Endodermal cell (in vitro differentiated cells): ENCODE data around the gene RAX. TPM values are rescaled to one million over a fixed set of nuclear protein-coding genes. Genes with fewer than 3 reads are reported as not detected.

ENCODE experiments used
- DNase-seq: peaks from one replicate; pipeline ENCODE4 v3.0.0-alpha.2; 2017
- H3K27ac ChIP-seq: 2 replicates; pipeline ENCODE4 v1.5.1; 2013; ENCODE audit warnings: mild to moderate bottlenecking, low read depth, low read length, moderate library complexity
- H3K27me3 ChIP-seq: 2 replicates; pipeline ENCODE4 v1.6.1; 2013; ENCODE audit warnings: mild to moderate bottlenecking, low read length, moderate library complexity; ENCODE audit not compliant: insufficient read depth, control insufficient read depth, poor library complexity, severe bottlenecking
- H3K36me3 ChIP-seq: 2 replicates; pipeline ENCODE4 v1.7.0; 2013; ENCODE audit warnings: mild to moderate bottlenecking, low read length, moderate library complexity; ENCODE audit not compliant: control insufficient read depth, insufficient read depth
- H3K4me1 ChIP-seq: one replicate; pipeline ENCODE4 v1.7.0; 2013; ENCODE audit warnings: low read length; ENCODE audit not compliant: control insufficient read depth, insufficient read depth
- H3K4me3 ChIP-seq: 2 replicates; pipeline ENCODE4 v1.5.1; 2013; ENCODE audit warnings: mild to moderate bottlenecking, low read length, moderate library complexity
- H3K9ac ChIP-seq: 2 replicates; pipeline ENCODE4 v1.6.1; 2013; ENCODE audit warnings: mild to moderate bottlenecking, low read length, moderate library complexity; ENCODE audit not compliant: poor library complexity, severe bottlenecking; ENCODE audit errors: extremely low read depth
- H3K9me3 ChIP-seq: 2 replicates; pipeline ENCODE4 v1.6.1; 2013; ENCODE audit warnings: mild to moderate bottlenecking, low read length, moderate library complexity; ENCODE audit not compliant: control insufficient read depth
- H3K27ac Mint-ChIP-seq: 2 replicates; pipeline ENCODE4 v1.8.0; 2020; ENCODE audit warnings: mixed read lengths
- H3K27me3 Mint-ChIP-seq: 2 replicates; pipeline ENCODE4 v1.8.0; 2021; ENCODE audit warnings: mild to moderate bottlenecking, mixed read lengths; ENCODE audit not compliant: insufficient read depth
- H3K36me3 Mint-ChIP-seq: 2 replicates; pipeline ENCODE4 v1.8.0; 2020; ENCODE audit warnings: low read depth, mixed read lengths
- H3K4me1 Mint-ChIP-seq: 2 replicates; pipeline ENCODE4 v1.8.0; 2020; ENCODE audit warnings: mixed read lengths
- H3K4me3 Mint-ChIP-seq: 2 replicates; pipeline ENCODE4 v1.8.0; 2020; ENCODE audit warnings: mild to moderate bottlenecking, moderate library complexity, mixed read lengths
- H3K9me3 Mint-ChIP-seq: 2 replicates; pipeline ENCODE4 v1.8.0; 2020; ENCODE audit warnings: mild to moderate bottlenecking, mixed read lengths
- CTCF ChIP-seq: fragments of 200-600 bp; sonication (generic); conservative IDR thresholded peaks from 2 replicates; pipeline ENCODE4 v1.5.0; 2021; ENCODE audit warnings: antibody characterized with exemption, mild to moderate bottlenecking
- WGBS, 2 experiments: methylation state at CpG; one replicate each; pipeline versions ENCODE4 v1.1.5 to v1.1.7; 2013; ENCODE audit warnings: missing lambda C conversion rate in 2 of 2, mixed read lengths in 1 of 2; ENCODE audit not compliant: insufficient coverage in 1 of 2, insufficient read length in 1 of 2; 5-methylcytosine and 5-hydroxymethylcytosine counted together
- total RNA-seq, 2 donors: library from RNA; stranded (reverse); fragmentation: NEBNext Ultra II Directional in 1 of 2; extraction: Animal tissue kit (Norgen Biotek cat#: 25700) in 1 of 2; gene quantifications; 2 replicates in 1 of 2; 3 replicates in 1 of 2; pipeline ENCODE4 v1.2.1, GENCODE V29; 2021

Gene RAX
- total RNA-seq, 2 donors from 2014 or later = 0.18 TPM; not detected in 1

GRCh38 chr18:59266886-59267502 lies 6.3 kb downstream of the RAX start:
- TF ChIP-seq CTCF = no peak
- H3K27me3 Mint-ChIP-seq = peaks cover 98% of the 10 kb centered on the region
- 12% methylated on average over 8 to 9 of the region's 10 CpGs for WGBS, 2 experiments
- no peaks in the 10 kb centered on the region for H3K36me3 Mint-ChIP-seq
- no peak overlapping the region for H3K27ac Mint-ChIP-seq
- H3K9me3 Mint-ChIP-seq = peaks cover 3% of the 10 kb centered on the region
- Histone ChIP-seq H3K36me3 (no peaks in the 10 kb centered on the region), H3K9ac (no peak overlapping the region), H3K4me3 (no peak overlapping the region), H3K9me3 (peaks cover 14% of the 10 kb centered on the region), H3K27ac (no peak overlapping the region), H3K4me1 (no peaks in the 10 kb centered on the region), H3K27me3 (peaks cover 96% of the 10 kb centered on the region)
- DNase-seq = no peak
- H3K4me1 Mint-ChIP-seq = peaks cover 18% of the 10 kb centered on the region
- H3K4me3 Mint-ChIP-seq = peak overlapping the region; percentile 62

GRCh38 chr18:59266459-59266858 lies 6.8 kb downstream of the RAX start:
- Mint-ChIP-seq H3K4me3 (no peak overlapping the region), H3K4me1 (peaks cover 18% of the 10 kb centered on the region), H3K27ac (no peak overlapping the region), H3K27me3 (peaks cover 98% of the 10 kb centered on the region), H3K9me3 (peaks cover 6% of the 10 kb centered on the region), H3K36me3 (no peaks in the 10 kb centered on the region)
- no peak for DNase-seq
- peak; percentile 24 for TF ChIP-seq CTCF
- H3K4me3 ChIP-seq = no peak overlapping the region
- H3K4me1 ChIP-seq = no peaks in the 10 kb centered on the region
- no peak overlapping the region for H3K9ac ChIP-seq
- H3K27ac ChIP-seq = no peak overlapping the region
- peaks cover 91% of the 10 kb centered on the region for H3K27me3 ChIP-seq
- WGBS, 2 experiments = 56% methylated on average over 1 of the region's 1 CpG; no CpG with 5 or more reads in 1 of the 2 experiments
- H3K36me3 ChIP-seq = no peaks in the 10 kb centered on the region
- peaks cover 14% of the 10 kb centered on the region for H3K9me3 ChIP-seq

GRCh38 chr18:59265974-59266369 lies 7.3 kb downstream of the RAX start:
- Histone ChIP-seq H3K4me1 (no peaks in the 10 kb centered on the region), H3K9ac (no peak overlapping the region), H3K27ac (no peak overlapping the region), H3K4me3 (no peak overlapping the region), H3K36me3 (no peaks in the 10 kb centered on the region), H3K9me3 (peaks cover 14% of the 10 kb centered on the region), H3K27me3 (peaks cover 86% of the 10 kb centered on the region)
- 25 to 26% methylated on average over 10 to 12 of the region's 12 CpGs for WGBS, 2 experiments
- Mint-ChIP-seq H3K27me3 (peaks cover 98% of the 10 kb centered on the region), H3K4me3 (no peak overlapping the region), H3K27ac (no peak overlapping the region), H3K36me3 (no peaks in the 10 kb centered on the region), H3K4me1 (peaks cover 18% of the 10 kb centered on the region), H3K9me3 (peaks cover 6% of the 10 kb centered on the region)
- TF ChIP-seq CTCF = no peak
- DNase-seq = no peak
